Spleen (tissue), 7 donors: Measurements from ENCODE around the gene IKZF3.

Experiments
- POLR2A ChIP-seq, 3 donors: fragments of 450-650 bp; IDR thresholded peaks; one replicate each; pipeline ENCODE4 v1.5.1; 2017; ENCODE audit warnings: antibody characterized with exemption in 3 of 3, mild to moderate bottlenecking in 1 of 3
- POLR2AphosphoS5 ChIP-seq, 3 donors: sonication (generic); formaldehyde crosslinking; IDR thresholded peaks; one replicate each; pipeline ENCODE4 v1.5.1; 2017; ENCODE audit warnings: antibody characterized with exemption in 3 of 3
- TF ChIP-seq, protein P1 (sequence below), 11 experiments: fragments of 200-600 bp in 7 of 11; fragments of 450-650 bp in 4 of 11; sonication (generic) in 4 of 11; IDR thresholded peaks in 8 of 11; conservative IDR thresholded peaks in 3 of 11; 1 replicate in 7 of 11; 2 replicates in 4 of 11; pipeline versions ENCODE4 v1.4.0 to v1.8.0; 2016 to 2021; ENCODE audit warnings: antibody characterized with exemption in 11 of 11, inconsistent platforms in 4 of 11, mild to moderate bottlenecking in 1 of 11
- donor health status: DM: no; HTN: no; CAD: no; lungs with moderate emphysema.
- donor health status: DM: no; HTN: no; CAD: no.
- donor health status: DM: no; HTN: no; CAD: no.

DNA sequence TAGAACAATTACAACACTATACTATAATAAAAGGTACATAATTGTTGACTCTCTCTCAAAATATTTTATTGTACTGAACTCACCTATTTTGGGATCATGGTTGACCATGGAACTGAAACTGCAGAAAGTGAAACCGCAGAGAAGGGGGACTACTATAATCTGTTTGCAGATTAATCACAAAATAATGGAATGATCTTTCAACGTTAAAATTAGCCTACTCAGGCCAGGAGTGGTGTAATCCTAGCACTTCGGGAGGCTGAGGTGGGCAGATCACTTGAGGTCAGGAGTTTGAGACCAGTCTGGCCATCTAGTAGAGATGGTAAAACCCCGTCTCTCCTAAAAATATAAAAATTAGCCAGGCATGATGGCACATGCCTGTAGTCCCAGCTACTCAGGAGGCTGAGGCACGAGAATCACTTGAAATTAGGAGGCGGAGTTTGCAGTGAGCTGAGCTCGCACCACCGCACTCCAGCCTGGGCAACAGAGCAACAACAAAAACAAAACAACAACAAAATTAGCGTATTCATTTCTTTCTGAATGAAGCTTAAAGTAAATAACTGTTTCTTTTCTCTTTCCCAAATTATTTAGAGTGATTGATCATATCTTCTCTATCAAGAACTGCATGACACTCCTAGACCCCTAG lies 45.6 kb downstream of the IKZF3 start:
- TF ChIP-seq, protein P1, sequence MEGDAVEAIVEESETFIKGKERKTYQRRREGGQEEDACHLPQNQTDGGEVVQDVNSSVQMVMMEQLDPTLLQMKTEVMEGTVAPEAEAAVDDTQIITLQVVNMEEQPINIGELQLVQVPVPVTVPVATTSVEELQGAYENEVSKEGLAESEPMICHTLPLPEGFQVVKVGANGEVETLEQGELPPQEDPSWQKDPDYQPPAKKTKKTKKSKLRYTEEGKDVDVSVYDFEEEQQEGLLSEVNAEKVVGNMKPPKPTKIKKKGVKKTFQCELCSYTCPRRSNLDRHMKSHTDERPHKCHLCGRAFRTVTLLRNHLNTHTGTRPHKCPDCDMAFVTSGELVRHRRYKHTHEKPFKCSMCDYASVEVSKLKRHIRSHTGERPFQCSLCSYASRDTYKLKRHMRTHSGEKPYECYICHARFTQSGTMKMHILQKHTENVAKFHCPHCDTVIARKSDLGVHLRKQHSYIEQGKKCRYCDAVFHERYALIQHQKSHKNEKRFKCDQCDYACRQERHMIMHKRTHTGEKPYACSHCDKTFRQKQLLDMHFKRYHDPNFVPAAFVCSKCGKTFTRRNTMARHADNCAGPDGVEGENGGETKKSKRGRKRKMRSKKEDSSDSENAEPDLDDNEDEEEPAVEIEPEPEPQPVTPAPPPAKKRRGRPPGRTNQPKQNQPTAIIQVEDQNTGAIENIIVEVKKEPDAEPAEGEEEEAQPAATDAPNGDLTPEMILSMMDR (IDR thresholded peaks at IDR 0.05 in 8 of 11, conservative IDR thresholded peaks at IDR 0.05 in 3 of 11), result no peak
- TF ChIP-seq POLR2AphosphoS5 (IDR thresholded peaks at IDR 0.05) (no peak), POLR2A (IDR thresholded peaks at IDR 0.05) (no peak)
